NB4 (cell line): ENCODE results near the gene RXRB.

Source experiments
- POLR2A ChIP-seq: IDR thresholded peaks from 2 replicates; pipeline ENCODE4 v1.6.1; 2011; ENCODE audit warnings: mild to moderate bottlenecking; ENCODE audit not compliant: insufficient read length; ENCODE audit errors: extremely low read depth
- TF ChIP-seq, protein P1 (sequence below): IDR thresholded peaks from one replicate; pipeline ENCODE4 v1.5.1; 2012; ENCODE audit warnings: low read depth, low read length

DNA sequence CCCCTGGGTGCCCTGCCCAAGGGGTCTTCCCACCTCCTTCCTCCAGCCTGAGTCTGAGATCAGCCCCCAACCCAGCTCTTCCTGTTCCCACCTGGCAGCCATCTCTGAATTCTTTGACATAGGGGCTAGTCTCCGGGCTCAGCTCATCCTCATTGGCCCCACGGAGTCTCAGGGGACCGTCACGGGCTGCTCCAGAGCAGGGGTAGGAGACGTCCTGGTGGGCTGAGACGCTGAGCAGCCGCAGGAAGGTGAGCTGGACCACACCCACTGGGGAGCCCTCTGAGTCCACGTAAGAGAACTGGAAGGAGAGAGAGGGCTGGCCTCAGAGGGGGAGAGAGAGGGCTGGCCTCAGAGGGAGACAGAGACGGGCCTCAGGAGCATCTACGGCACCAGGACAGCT, 36.3 kb downstream of the RXRB start:
- TF ChIP-seq, protein P1, sequence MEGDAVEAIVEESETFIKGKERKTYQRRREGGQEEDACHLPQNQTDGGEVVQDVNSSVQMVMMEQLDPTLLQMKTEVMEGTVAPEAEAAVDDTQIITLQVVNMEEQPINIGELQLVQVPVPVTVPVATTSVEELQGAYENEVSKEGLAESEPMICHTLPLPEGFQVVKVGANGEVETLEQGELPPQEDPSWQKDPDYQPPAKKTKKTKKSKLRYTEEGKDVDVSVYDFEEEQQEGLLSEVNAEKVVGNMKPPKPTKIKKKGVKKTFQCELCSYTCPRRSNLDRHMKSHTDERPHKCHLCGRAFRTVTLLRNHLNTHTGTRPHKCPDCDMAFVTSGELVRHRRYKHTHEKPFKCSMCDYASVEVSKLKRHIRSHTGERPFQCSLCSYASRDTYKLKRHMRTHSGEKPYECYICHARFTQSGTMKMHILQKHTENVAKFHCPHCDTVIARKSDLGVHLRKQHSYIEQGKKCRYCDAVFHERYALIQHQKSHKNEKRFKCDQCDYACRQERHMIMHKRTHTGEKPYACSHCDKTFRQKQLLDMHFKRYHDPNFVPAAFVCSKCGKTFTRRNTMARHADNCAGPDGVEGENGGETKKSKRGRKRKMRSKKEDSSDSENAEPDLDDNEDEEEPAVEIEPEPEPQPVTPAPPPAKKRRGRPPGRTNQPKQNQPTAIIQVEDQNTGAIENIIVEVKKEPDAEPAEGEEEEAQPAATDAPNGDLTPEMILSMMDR = no peak
- TF ChIP-seq POLR2A = no peak
